HepG2 (cell line): ENCODE data around the gene PNKD. TPM values are rescaled to one million over a fixed set of nuclear protein-coding genes. Genes with fewer than 3 reads are reported as not detected.

Source experiments
- ARID5B ChIP-seq: IDR thresholded peaks from 2 replicates; pipeline ENCODE4 v1.4.0; 2020; ENCODE audit warnings: mild to moderate bottlenecking, missing genetic modification reagents
- ARNT ChIP-seq: fragments of 450-650 bp; IDR thresholded peaks from 2 replicates; pipeline ENCODE4 v1.6.1; 2017
- CHD2 ChIP-seq: IDR thresholded peaks from 2 replicates; pipeline ENCODE4 v1.6.1; 2011; ENCODE audit warnings: low read depth, low read length, improper control_type of control experiment
- E2F1 ChIP-seq: sonication (generic); formaldehyde crosslinking; IDR thresholded peaks from 2 replicates; pipeline ENCODE4 v1.5.0; 2020; ENCODE audit warnings: missing genetic modification reagents
- HDAC2 ChIP-seq: sonication (generic); formaldehyde crosslinking; IDR thresholded peaks from 2 replicates; pipeline ENCODE4 v1.4.0; 2020; ENCODE audit warnings: missing genetic modification reagents
- IRF9 ChIP-seq: sonication (generic); formaldehyde crosslinking; IDR thresholded peaks from 2 replicates; pipeline ENCODE4 v1.8.0; 2022; ENCODE audit warnings: missing genetic modification reagents, mild to moderate bottlenecking, borderline replicate concordance
- KDM6A ChIP-seq: IDR thresholded peaks from 2 replicates; pipeline ENCODE4 v1.6.1; 2016; ENCODE audit warnings: low read depth
- WIZ ChIP-seq: sonication (generic); formaldehyde crosslinking; IDR thresholded peaks from 2 replicates; pipeline ENCODE4 v1.5.1; 2020; ENCODE audit warnings: mild to moderate bottlenecking, missing genetic modification reagents
- ZNF142 ChIP-seq: sonication (generic); formaldehyde crosslinking; IDR thresholded peaks from 2 replicates; pipeline ENCODE4 v1.4.0; 2020; ENCODE audit warnings: missing genetic modification reagents
- ZNF609 ChIP-seq: sonication (generic); formaldehyde crosslinking; IDR thresholded peaks from 2 replicates; pipeline ENCODE4 v1.4.0; 2020; ENCODE audit warnings: mild to moderate bottlenecking, missing genetic modification reagents, borderline replicate concordance
- polyA plus RNA-seq, 8 experiments: library from polyadenylated mRNA; depleted of rRNA in 3 of 8; stranded (reverse) in 7 of 8; unstranded in 1 of 8; fragments of >200 nt; fragmentation: Illumina TruSeq in 4 of 8; extraction: Trizol in 4 of 8; gene quantifications; 2 replicates each; pipeline versions ENCODE4 v1.2.1 to v1.2.3, GENCODE V29; 2011 to 2016; ENCODE audit warnings: low read depth in 4 of 8, missing spikeins in 1 of 8, mixed read lengths in 1 of 8; ENCODE audit not compliant: insufficient read depth in 1 of 8
- total RNA-seq, 5 experiments: library from RNA; depleted of rRNA; stranded (reverse); fragments of >200 nt; fragmentation: Illumina TruSeq; extraction: Trizol; gene quantifications; 2 replicates each; pipeline ENCODE4 v1.2.3, GENCODE V29; 2016; ENCODE audit warnings: low read depth in 1 of 5

The PNKD gene
- total and polyA plus RNA-seq, 2 of the 13 experiments (the other 11 are each of a cell fraction or from before 2014, with no cell fraction given), result 55.9 to 80.4 TPM

- TF ChIP-seq E2F1, result no peak
- TF ChIP-seq WIZ (CRISPR knock-in tag), result no peak
- no peak; the same call in 1 of the 2 replicates for TF ChIP-seq KDM6A
- TF ChIP-seq ZNF609 (CRISPR knock-in tag), result no peak
- peak; percentile 58 for TF ChIP-seq ARID5B (CRISPR knock-in tag)
- peak; percentile 41; the same call in 1 of the 2 replicates for TF ChIP-seq ZNF142 (CRISPR knock-in tag)
- TF ChIP-seq IRF9 (CRISPR knock-in tag), result peak; percentile 86; the same call in 1 of the 2 replicates
- no peak for TF ChIP-seq ARNT
- TF ChIP-seq CHD2, result no peak
- peak; percentile 2; the same call in 1 of the 2 replicates for TF ChIP-seq HDAC2
Measured at GRCh38 chr2:218323526-218324472, 53.5 kb downstream of the PNKD start (continued).
